Measurements from ENCODE around the gene DND1.
"Not testable (repeated sequence)": the region's sequence is repeated elsewhere in the genome, so short reads cannot be mapped to it uniquely, and the experiment has no call there.

Gene DND1

GRCh38 chr5:140672455-140673186 is 755 bp downstream of the DND1 start:
- DNase-seq (ENCODE audit: low read depth, low spot score): peak; percentile 38

DNA sequence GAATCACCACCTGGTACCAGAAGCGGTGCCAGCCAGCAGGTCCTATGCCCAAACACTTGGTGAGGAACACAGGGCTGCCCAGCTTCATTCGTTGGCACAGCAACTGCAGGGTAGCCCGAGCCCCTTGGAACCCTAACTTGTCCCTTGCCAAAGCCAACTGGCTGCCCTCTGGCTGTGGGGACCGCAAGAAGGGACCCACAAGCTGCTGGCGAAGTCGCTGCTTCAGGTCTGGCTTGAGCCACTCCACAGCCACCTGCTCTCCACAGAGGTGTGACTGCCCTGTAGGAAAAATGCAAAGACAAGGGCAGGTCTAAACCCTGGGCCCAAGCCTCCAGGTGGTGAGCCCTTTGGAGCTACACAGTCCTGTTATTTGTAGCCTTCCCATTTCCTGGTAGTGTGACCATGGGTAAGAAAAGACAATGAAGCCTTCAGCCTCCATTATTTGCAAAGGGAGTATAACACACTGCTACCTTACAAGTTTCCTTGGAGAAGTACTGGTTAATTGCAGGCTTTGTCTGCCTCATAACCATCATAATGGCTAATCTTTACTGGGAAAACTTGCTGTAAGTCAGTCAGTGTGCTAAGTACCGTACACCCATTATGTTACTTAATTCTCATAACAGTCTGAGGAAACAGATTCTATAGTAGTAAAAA is 1.8 kb downstream of the DND1 start:
- DNase-seq (ENCODE audit: low read depth, low spot score): no peak

DNA sequence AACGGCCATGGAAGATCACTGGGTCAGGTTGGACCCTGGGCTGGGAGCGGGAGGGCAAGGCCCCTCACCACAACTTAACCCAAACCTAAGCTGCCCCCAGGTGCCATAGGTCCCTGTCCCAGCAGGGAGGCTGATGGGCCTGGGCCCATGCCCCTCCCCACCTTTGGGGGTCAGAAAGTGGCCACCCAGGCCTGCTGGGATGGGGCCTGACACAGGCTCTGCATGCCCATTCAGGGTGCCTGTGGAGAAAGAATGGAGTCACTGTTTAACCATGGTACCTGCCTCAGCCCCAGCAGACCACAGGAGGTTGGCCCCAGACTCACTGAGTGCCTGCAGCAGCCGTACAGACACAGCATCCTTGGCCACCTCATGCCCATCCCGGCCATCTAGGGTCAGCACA is 2.3 kb downstream of the DND1 start:
- not testable (repeated sequence) for DNase-seq (ENCODE audit: low read depth, low spot score)

DNA sequence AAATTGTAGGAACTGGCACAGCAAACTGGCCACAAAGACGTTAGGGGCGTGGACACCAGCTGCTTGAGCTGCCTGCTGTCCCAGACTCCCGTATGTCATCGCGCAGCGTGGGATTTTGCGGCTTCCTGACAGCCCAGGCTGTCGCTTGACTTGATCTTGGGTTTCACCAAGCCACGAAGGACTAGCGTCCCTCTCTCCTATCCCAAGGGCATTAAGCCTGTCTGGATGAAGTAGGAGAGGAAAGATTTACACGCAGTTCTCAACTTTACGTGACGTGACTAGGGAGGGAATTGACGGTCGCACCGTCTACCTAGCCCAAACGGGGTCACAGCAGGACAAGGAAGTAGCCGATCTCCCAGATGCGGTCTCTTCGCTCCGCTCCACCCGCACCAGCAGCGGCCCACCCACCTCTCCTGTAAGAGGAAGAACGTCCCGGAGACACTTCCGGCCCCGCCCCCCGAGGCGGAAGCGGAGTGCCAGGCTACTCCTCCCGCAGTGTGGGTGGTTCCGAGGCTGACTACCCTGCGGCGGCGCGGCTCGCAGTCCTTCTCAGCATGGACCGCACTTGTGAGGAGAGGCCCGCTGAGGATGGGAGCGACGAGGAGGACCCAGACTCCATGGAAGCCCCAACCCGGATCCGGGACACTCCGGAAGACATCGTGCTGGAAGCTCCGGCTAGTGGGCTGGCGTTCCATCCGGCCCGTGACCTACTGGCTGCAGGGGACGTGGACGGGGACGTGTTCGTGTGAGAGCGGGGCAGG is 8.8 kb downstream of the DND1 start, which contains the start of gene WDR55:
Gene WDR55, plus strand, starts transcription at position 546 of the 761 bp plus-strand sequence. Its CDS starts 9 bp downstream, at position 555.
- peak; percentile 95 for DNase-seq (ENCODE audit: low read depth, low spot score)

DNA sequence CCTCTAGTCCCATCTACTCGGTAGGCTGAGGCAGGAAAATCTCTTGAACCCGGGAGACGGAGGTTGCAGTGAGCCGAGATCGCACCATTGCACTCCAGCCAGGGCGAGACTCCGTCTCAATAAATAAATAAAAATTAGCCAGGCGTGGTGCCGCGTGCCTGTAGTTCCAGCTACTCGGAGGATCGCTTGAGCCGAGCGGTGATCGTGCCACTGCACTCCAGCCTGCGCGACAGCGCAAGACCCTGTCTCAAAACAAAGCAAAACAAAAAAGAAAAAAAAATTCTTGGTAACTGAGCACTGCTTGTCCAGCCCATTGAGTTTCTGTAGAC is 9.4 kb downstream of the DND1 start:
- no peak for DNase-seq (ENCODE audit: low read depth, low spot score)

DNA sequence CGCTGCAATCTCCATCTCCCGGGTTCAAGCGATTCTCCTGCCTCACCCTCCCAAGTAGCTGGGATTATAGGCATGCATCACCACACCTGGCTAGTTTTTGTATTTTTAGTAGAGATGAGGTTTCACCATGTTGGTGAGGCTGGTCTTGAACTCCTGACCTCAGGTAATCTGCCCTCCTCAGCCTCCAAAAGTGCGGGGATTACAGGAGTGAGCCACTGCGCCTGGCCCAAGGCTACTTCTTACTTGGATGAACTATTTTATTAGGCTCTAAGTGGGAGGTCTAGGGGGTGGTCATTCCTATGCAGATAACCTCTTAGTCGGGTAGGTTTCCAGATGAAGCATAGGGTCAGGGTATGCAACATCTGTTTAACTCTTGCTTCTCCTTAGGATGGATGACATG is 13.0 kb downstream of the DND1 start:
- not testable (repeated sequence) for DNase-seq (ENCODE audit: low read depth, low spot score)

GRCh38 chr5:140658870-140659269 is 14.5 kb downstream of the DND1 start:
- no peak for DNase-seq (ENCODE audit: low read depth, low spot score)

DNA sequence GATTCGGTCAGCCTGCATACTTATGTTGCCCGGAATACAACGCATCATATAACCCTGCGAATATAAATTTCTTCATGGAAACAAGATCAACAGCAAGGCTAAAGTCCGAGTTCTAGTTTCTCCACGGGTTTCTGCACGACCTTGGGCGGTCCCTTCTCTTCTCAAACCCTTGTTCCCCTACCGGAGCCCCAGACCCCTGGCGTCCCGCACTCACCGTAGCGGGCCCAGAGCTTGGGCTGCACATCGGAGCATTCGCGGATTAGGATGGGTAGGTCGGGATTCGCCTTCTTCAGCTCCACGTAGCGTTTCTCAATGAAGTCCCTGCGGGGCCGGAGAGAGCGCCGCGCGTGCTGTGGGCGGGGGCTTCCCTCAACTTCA is 26.3 kb downstream of the DND1 start:
- peak; percentile 39 for DNase-seq (ENCODE audit: low read depth, low spot score)

DNA sequence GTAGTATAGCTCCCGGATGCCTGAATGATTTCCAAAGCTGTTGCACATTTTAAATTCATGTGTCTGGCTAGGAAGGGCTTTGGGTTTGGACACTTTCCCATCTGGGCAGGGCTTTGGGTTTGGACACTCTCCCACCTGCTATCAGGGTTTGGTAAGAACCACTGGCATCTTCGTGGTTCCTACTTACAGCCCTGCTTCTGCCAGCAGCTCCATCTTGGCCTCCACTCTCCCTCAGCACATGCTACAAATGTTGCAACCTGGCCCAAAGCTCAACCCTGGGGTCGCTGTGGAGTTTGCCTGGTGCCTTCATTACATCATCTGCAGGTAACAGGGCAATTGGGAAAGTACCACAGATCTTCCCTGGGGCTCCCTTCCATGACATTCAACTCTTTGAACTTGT is 30.7 kb downstream of the DND1 start:
- DNase-seq (ENCODE audit: low read depth, low spot score): peak; percentile 93

- DNase-seq (ENCODE audit: low read depth, low spot score): no peak
These were observed 31.7 kb downstream of the DND1 start for GRCh38 chr5:140641716-140642115.

GRCh38 chr5:140639148-140639981 is 34.0 kb downstream of the DND1 start, which contains the start of gene TMCO6:
TMCO6 (plus strand) TSS chr5:140639451; CDS start chr5:140639528, 77 bp downstream.
- peak; percentile 98 for DNase-seq (ENCODE audit: low read depth, low spot score)

- DNase-seq (ENCODE audit: low read depth, low spot score): not testable (repeated sequence)
These were observed 34.6 kb downstream of the DND1 start for GRCh38 chr5:140638898-140639147.

DNA sequence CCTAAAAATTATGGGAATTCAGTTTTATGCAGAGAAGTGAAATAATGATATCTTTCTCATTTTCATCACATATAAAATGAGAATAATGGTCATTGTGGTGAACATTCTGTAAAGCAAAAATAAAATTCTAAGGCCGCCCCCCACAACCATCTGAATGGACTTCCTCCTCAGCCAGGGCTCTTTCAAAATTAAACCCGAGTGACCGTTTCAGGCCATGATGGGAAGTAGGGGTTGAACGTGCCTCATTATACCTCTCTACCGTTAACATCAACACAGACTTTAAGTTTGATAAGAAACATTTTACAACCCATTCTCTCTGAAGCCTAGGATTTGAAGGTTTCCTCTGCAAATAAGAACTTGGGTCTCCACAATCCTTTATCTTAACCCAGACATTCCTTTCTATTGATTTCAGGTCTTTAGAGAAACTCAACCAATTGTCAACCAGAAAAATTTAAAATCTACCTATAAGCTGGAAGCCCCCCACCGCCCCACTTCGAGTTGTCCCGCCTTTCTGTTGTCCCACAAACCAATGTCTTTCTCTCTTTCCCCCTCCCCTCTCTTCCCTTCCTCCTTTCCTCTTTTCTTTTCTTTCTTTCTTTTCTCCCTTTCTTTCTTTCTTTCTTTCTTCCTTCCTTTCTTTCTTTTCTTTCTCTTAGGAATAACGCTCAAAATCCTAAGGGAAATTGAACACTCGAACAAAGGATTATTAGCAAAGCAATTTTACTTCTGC is 35.8 kb downstream of the DND1 start:
- DNase-seq (ENCODE audit: low read depth, low spot score): no peak

DNA sequence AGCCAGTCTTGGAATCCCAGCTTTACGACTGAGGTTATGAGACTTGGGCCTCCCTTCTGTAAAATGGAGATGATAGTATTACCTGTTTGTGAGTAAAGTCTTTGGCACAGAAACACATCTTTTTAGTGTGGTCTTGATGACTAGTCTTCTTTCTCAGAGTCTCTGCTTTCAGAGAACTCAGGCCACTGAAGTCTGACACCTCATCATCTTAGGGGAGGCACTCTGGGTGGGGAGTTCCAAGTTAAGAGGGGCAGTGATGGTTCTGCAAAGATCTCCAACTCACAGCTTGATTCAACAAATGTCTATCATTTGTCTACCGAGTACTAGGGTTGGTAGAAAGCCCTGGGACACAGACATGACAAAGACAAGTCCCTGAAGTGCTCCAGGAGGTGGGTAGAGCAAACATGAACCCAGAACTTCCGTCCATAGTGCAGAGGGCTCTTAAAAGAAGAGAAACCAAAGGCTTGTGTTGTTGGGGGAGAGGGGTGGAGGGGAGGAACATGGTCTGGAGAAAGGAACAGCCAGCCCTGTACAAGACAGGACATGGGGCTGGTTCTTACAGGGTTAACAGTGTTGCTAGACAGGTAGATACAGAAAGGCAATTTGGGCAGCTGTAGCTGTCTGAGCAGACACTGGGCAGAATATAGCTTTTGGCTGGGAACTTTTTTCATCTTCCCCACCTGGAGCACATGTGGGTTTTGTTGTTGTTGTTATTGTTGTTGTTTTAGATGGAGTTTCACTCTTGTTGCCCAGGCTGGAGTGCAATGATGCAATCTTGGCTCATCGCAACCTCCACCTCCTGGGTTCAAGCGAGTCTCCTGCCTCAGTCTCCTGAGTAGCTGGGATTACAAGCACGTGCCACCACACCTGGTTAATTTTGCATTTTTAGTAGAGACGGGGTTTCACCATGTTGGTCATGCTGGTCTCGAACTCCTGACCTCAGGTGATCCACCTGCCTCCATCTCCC is 37.8 kb downstream of the DND1 start:
- no peak for DNase-seq (ENCODE audit: low read depth, low spot score)

- no peak for DNase-seq (ENCODE audit: low read depth, low spot score)
These were observed 39.3 kb downstream of the DND1 start for GRCh38 chr5:140634103-140634502.

DNA sequence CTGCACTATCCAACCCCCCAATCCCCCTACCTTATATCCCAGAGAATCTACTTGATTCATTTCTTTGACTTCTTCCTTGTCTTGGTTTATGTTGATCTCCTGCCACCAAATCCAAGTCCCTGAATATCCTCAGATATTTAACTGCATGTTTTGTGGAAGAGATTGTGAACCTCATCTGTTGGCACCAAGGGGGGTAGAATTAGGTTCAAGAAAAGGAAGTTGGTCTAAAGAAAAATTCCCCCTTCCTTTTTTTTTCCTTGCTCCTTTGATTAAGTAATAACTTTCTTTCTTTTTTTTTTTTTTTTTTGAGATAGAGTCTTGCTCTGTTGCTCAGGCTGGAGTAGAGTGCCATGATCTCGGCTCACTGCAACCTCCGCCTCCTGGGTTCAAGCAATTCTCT is 39.9 kb downstream of the DND1 start:
- no peak for DNase-seq (ENCODE audit: low read depth, low spot score)

GRCh38 chr5:140633021-140633471 is 40.3 kb downstream of the DND1 start, which contains the start of gene CD14:
CD14 (minus strand) TSS chr5:140633175; CDS start chr5:140633071, 104 bp downstream.
- DNase-seq (ENCODE audit: low read depth, low spot score): no peak

- peak; percentile 61 for DNase-seq (ENCODE audit: low read depth, low spot score)
These were observed 40.9 kb downstream of the DND1 start for GRCh38 chr5:140632366-140633020.

DNA sequence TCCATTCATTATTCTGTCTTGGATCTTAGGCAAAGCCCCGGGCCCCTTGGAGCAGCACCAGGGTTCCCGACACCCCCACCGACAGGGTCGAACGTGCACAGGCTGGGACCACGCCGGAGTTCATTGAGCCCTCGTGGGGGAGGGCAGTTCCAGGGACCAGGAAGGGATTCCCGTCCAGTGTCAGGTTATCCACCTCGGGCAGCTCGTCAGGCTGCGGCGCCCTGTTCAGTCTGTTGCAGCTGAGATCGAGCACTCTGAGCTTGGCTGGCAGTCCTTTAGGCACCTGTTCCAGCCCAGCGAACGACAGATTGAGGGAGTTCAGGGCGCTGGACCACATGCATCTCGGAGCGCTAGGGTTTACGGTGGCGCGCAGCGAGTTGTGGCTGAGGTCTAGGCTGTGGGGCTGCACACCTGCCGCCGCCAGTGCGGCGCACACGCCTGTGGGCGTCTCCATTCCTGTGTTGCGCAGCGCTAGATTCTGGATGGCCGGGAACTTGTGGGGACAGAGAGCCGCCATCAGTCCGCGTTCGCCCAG is 41.5 kb downstream of the DND1 start:
- DNase-seq (ENCODE audit: low read depth, low spot score): no peak
